ENCODE results near the gene PTPRM.

GRCh38 chr18:8373486-8373885, 806.4 kb downstream of the PTPRM start:
- TF ChIP-seq, protein P1, sequence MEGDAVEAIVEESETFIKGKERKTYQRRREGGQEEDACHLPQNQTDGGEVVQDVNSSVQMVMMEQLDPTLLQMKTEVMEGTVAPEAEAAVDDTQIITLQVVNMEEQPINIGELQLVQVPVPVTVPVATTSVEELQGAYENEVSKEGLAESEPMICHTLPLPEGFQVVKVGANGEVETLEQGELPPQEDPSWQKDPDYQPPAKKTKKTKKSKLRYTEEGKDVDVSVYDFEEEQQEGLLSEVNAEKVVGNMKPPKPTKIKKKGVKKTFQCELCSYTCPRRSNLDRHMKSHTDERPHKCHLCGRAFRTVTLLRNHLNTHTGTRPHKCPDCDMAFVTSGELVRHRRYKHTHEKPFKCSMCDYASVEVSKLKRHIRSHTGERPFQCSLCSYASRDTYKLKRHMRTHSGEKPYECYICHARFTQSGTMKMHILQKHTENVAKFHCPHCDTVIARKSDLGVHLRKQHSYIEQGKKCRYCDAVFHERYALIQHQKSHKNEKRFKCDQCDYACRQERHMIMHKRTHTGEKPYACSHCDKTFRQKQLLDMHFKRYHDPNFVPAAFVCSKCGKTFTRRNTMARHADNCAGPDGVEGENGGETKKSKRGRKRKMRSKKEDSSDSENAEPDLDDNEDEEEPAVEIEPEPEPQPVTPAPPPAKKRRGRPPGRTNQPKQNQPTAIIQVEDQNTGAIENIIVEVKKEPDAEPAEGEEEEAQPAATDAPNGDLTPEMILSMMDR (IDR thresholded peaks at IDR 0.05; ENCODE audit: borderline replicate concordance, extremely low read depth, low read length, poor library complexity, severe bottlenecking): no peak
- TF ChIP-seq EZH2 (IDR thresholded peaks at IDR 0.05; ENCODE audit: borderline replicate concordance, low read depth, low read length, severe bottlenecking): no peak

Data from DND-41 (cell line).